C4-2B (cell line): ENCODE measurements around the gene KCNMA1.

Source experiments
- CTCF ChIP-seq: fragments of 450-650 bp; conservative IDR thresholded peaks from 2 replicates; pipeline ENCODE4 v1.5.1; 2017; ENCODE audit warnings: mild to moderate bottlenecking
- ZFX ChIP-seq: fragments of 450-650 bp; IDR thresholded peaks from 2 replicates; pipeline ENCODE4 v1.6.1; 2017

GRCh38 chr10:77296534-77297392, 340.8 kb downstream of the KCNMA1 start:
- no peak for TF ChIP-seq CTCF
- TF ChIP-seq ZFX, result no peak
